Astrocyte of the spinal cord (primary cell): ENCODE data around the gene AMBP.

Experiments used
- DNase-seq: peaks from one replicate; pipeline ENCODE4 v3.0.0; 2011; ENCODE audit warnings: low read depth, low spot score
- H3K4me3 ChIP-seq: 2 replicates; pipeline ENCODE4 v1.5.1; 2011; ENCODE audit warnings: low read depth, mild to moderate bottlenecking, low read length, moderate library complexity
- in situ Hi-C: cut with HindIII; loops from 2 replicates; pipeline ENCODE4 v1.10.0; 2017; ENCODE audit warnings: low sequenced_read_pairs
- TF ChIP-seq, protein P1 (sequence below): IDR thresholded peaks from 2 replicates; pipeline ENCODE4 v1.5.1; 2012; ENCODE audit warnings: low read depth, mild to moderate bottlenecking, low read length, inconsistent platforms

AMBP gene

DNA sequence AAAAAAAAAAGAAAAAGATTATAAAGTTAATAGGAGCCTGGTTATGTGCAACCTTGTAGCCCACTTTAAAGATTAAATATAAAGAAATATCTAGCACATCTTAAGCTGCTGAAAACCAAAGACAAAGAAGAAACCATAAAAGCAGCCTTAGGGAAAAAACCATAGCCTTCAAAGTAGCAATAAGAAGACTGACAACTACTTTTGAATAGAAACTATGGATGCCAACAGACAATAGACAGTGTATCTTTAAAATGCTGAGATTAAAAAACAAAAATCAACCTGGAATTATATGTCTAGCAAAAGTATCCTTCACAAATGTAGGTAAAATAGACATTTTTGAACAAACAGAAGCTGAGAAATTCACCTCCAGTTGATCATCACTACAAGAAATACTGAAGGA is 24.4 kb upstream of the AMBP start:
- H3K4me3 ChIP-seq = no peak overlapping the region
- in situ Hi-C loops = no loop called here
- no peak for DNase-seq
- TF ChIP-seq, protein P1, sequence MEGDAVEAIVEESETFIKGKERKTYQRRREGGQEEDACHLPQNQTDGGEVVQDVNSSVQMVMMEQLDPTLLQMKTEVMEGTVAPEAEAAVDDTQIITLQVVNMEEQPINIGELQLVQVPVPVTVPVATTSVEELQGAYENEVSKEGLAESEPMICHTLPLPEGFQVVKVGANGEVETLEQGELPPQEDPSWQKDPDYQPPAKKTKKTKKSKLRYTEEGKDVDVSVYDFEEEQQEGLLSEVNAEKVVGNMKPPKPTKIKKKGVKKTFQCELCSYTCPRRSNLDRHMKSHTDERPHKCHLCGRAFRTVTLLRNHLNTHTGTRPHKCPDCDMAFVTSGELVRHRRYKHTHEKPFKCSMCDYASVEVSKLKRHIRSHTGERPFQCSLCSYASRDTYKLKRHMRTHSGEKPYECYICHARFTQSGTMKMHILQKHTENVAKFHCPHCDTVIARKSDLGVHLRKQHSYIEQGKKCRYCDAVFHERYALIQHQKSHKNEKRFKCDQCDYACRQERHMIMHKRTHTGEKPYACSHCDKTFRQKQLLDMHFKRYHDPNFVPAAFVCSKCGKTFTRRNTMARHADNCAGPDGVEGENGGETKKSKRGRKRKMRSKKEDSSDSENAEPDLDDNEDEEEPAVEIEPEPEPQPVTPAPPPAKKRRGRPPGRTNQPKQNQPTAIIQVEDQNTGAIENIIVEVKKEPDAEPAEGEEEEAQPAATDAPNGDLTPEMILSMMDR = no peak

DNA sequence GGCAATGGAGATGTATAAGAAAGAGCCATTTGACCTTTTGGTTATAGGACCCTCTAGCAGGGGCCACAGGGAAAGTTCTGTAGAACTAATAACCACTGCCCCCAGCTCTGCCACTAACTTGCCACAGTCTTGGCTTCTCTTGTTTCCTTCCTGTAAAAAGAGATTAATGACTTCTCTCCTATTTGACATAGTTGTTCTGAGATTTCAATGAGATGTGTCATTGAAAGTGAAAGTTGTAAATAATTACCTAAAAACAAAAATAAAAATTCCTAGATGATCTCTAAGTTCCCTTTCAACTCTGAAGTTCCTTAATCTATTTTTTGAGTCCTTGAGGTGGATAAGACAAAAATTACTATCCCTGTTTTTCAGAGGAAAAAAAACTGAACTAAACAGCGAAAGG is 22.4 kb upstream of the AMBP start:
- in situ Hi-C loops = no loop called here
- DNase-seq = no peak
- TF ChIP-seq, protein P1 = no peak
- no peak overlapping the region for H3K4me3 ChIP-seq

DNA sequence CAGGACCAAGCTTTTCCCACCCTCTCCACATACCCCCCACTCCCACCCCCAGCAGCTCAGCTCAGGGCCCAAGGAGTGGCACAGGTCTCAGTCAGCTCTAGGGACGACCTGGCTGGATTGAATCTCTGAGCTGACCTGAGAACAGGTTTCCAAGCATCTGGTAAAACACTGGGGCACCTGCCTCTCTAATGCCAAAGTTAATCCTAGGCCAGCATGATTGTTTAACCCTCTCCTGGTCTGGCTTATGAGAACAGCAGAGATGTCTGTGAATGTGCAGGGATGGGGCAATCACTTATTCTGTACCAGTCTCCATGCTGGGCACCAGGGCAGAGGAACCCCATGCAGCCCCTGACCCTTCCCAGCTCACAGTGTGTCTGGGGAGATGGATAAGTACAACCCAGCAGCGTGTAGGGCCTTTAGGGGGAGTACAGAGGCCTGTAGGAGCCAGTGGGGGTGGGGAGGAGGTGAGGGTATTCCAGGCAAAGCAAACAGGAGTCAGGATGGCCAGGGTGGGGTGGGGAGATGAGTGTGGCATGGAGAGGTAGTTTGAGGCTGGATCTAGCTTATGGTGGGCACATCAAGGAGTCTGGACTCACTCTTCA is 21.7 kb upstream of the AMBP start:
- H3K4me3 ChIP-seq = no peak overlapping the region
- TF ChIP-seq, protein P1 = no peak
- in situ Hi-C loops = no loop called here
- DNase-seq = no peak

DNA sequence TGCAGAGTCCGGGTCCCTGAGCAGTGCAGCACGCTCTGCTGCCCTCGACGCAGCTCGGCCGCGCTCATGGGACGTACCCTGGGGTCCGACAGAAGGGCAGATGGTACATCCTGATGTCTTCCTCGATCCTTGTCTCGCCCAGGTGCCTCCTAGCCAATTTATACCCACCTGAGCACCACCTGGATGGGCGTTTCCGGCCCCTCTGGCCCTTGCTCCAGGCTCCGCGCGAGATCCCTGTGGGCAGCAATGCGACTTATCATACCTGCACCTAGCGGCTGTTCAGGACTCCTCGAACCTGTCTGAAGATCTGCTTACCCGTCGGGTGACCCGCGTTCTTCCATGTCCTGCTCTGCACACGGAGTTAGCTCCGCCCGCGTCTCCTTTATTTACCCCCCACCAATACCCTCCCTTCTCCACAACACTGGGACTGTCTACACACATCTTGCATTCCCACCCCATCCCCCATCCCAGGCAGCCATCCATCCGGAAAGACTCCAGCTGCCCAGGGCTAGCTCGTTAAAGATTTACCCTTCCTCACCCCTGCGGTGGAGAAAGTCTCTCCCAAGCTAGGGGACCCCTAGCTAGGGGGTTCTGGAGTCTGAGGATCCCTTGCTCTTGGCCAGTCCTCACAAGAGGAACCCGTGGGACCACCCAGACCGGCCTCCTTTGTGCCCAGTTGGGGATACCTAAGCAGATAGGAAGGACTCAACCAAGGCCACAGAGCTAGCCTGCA is 21.0 kb upstream of the AMBP start, which contains the start of gene KIF12:
TSS of gene KIF12 (minus strand) at position 357 of the 733 bp plus-strand sequence. CDS start at position 341, 16 bp downstream.
- in situ Hi-C loops = no loop called here
- H3K4me3 ChIP-seq = peak within 1 kb of the TSS; percentile 17
- no peak for DNase-seq
- TF ChIP-seq, protein P1 = no peak

DNA sequence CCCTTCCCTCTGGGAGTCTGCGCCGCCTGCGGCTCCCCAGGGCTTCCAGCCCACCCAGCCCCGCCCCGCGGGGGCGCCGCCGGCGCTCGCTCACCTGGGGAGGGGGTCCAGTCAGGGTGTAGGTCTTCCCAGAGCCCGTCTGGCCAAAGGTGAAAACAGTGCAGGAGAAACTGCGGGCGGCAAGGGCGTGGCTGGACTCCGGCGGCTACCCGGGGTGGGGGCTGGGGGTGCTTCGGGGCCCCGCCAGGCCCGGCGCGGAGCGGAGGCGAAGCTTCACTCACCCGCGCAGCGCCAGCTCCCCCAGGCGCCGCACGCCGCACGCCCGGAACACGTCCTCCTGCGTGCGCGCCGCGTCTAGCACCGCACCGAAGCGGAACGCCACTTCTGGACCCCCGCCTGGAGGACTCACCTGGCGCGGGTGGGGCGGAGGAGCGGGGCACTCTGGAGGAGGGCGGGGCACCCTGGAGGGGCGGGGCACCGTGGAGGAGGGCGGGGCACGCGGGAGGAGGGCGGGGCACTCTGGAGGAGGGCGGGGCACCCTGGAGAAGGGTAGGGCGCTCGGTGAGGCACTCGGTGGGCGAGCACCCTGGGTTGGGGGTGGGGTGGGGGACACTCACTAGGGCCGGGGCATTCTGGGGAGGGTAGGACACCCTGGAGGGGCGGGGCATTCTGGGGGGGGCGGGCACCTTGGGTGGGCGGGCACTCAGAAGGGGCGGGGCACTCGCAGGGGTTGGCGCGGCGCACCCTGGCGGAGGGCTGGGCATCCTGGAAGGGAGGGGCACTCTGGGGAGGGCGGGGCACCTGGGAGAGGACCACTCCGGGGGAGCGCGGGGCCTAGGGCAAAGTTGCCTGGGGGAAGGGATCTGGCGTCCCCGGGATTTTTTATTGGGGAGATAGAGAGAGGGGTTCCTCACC is 20.2 kb upstream of the AMBP start:
- H3K4me3 ChIP-seq = peak overlapping the region; percentile 17
- in situ Hi-C loops = no loop called here
- DNase-seq = no peak
- TF ChIP-seq, protein P1 = no peak

DNA sequence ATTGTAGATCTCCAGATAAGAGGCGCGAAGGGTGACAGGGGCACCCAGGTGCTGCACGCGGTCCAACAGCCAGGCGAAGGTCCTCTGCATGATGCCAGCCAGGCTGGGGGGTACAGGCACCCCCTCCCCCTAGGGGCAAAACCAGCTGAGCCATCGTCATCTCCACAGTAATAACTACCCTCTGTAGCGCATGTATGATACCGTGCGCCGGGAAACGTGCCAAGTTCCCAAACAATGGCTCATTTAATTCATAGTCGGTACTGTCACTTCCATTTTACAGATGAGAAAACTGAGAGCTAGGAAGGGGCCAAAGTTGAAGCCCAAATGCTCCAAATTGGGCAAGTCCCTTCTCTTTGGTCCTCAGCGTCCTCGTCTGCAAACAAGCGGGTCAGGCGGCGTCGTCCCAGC is 19.5 kb upstream of the AMBP start:
- DNase-seq = no peak
- in situ Hi-C loops = no loop called here
- no peak overlapping the region for H3K4me3 ChIP-seq
- TF ChIP-seq, protein P1 = no peak
